ENCODE results near the gene PLCD3.

PLCD3 gene

GRCh38 chr17:45160447-45161287 lies 28.4 kb upstream of the PLCD3 start:
- H3K4me2 ChIP-seq = peak overlapping the region; percentile 95
- peak overlapping the region; percentile 44; the same call in 1 of the 2 replicates for H2AFZ ChIP-seq (ENCODE audit: low read depth)
- H4K20me1 ChIP-seq (ENCODE audit: insufficient read depth) = no peaks in the 10 kb centered on the region
- peaks cover 40% of the 10 kb centered on the region for H3K4me1 ChIP-seq (ENCODE audit: low read depth, poor library complexity, severe bottlenecking)
- no peaks in the 10 kb centered on the region for H3K27me3 ChIP-seq (ENCODE audit: insufficient read depth, low read depth)
- H3K36me3 ChIP-seq (ENCODE audit: insufficient read depth) = no peaks in the 10 kb centered on the region
- no peak for TF ChIP-seq CTCF (conservative IDR thresholded peaks at IDR 0.05; ENCODE audit: low read depth, low read length)
- peak overlapping the region; percentile 67 for H3K4me3 ChIP-seq (IDR thresholded peaks at IDR 0.05; ENCODE audit: insufficient read depth, low read depth, low read length)
- H3K27ac ChIP-seq = peak overlapping the region; percentile 93
- H3K79me2 ChIP-seq (ENCODE audit: insufficient read depth, low read depth) = peaks cover 29% of the 10 kb centered on the region
- peak overlapping the region; percentile 99 for H3K9ac ChIP-seq

GRCh38 chr17:45156242-45156641 lies 23.9 kb upstream of the PLCD3 start:
- no peaks in the 10 kb centered on the region for H4K20me1 ChIP-seq (ENCODE audit: insufficient read depth)
- H2AFZ ChIP-seq (ENCODE audit: low read depth) = no peak overlapping the region
- H3K4me2 ChIP-seq = no peak overlapping the region
- no peaks in the 10 kb centered on the region for H3K36me3 ChIP-seq (ENCODE audit: insufficient read depth)
- no peak for TF ChIP-seq CTCF (conservative IDR thresholded peaks at IDR 0.05; ENCODE audit: low read depth, low read length)
- H3K79me2 ChIP-seq (ENCODE audit: insufficient read depth, low read depth) = peaks cover 35% of the 10 kb centered on the region
- H3K27ac ChIP-seq = no peak overlapping the region
- H3K4me3 ChIP-seq (IDR thresholded peaks at IDR 0.05; ENCODE audit: insufficient read depth, low read depth, low read length) = no peak overlapping the region
- H3K27me3 ChIP-seq (ENCODE audit: insufficient read depth, low read depth) = no peaks in the 10 kb centered on the region
- no peak overlapping the region for H3K9ac ChIP-seq
- peaks cover 46% of the 10 kb centered on the region for H3K4me1 ChIP-seq (ENCODE audit: low read depth, poor library complexity, severe bottlenecking)

GRCh38 chr17:45155483-45155882 lies 23.2 kb upstream of the PLCD3 start:
- H3K4me2 ChIP-seq = no peak overlapping the region
- H3K9ac ChIP-seq = no peak overlapping the region
- no peak overlapping the region for H3K4me3 ChIP-seq (IDR thresholded peaks at IDR 0.05; ENCODE audit: insufficient read depth, low read depth, low read length)
- no peaks in the 10 kb centered on the region for H3K27me3 ChIP-seq (ENCODE audit: insufficient read depth, low read depth)
- H2AFZ ChIP-seq (ENCODE audit: low read depth) = no peak overlapping the region
- peaks cover 34% of the 10 kb centered on the region for H3K79me2 ChIP-seq (ENCODE audit: insufficient read depth, low read depth)
- H3K36me3 ChIP-seq (ENCODE audit: insufficient read depth) = no peaks in the 10 kb centered on the region
- no peaks in the 10 kb centered on the region for H4K20me1 ChIP-seq (ENCODE audit: insufficient read depth)
- no peak overlapping the region; the same call in 1 of the 2 replicates for H3K27ac ChIP-seq
- peaks cover 54% of the 10 kb centered on the region for H3K4me1 ChIP-seq (ENCODE audit: low read depth, poor library complexity, severe bottlenecking)
- TF ChIP-seq CTCF (conservative IDR thresholded peaks at IDR 0.05; ENCODE audit: low read depth, low read length) = no peak

GRCh38 chr17:45155029-45155428 lies 22.7 kb upstream of the PLCD3 start:
- H3K4me2 ChIP-seq = no peak overlapping the region
- H3K79me2 ChIP-seq (ENCODE audit: insufficient read depth, low read depth) = peaks cover 29% of the 10 kb centered on the region
- no peak for TF ChIP-seq CTCF (conservative IDR thresholded peaks at IDR 0.05; ENCODE audit: low read depth, low read length)
- no peak overlapping the region for H2AFZ ChIP-seq (ENCODE audit: low read depth)
- no peaks in the 10 kb centered on the region for H3K27me3 ChIP-seq (ENCODE audit: insufficient read depth, low read depth)
- H3K27ac ChIP-seq = no peak overlapping the region; the same call in 1 of the 2 replicates
- H4K20me1 ChIP-seq (ENCODE audit: insufficient read depth) = no peaks in the 10 kb centered on the region
- no peaks in the 10 kb centered on the region for H3K36me3 ChIP-seq (ENCODE audit: insufficient read depth)
- no peak overlapping the region for H3K9ac ChIP-seq
- H3K4me3 ChIP-seq (IDR thresholded peaks at IDR 0.05; ENCODE audit: insufficient read depth, low read depth, low read length) = no peak overlapping the region
- peaks cover 53% of the 10 kb centered on the region for H3K4me1 ChIP-seq (ENCODE audit: low read depth, poor library complexity, severe bottlenecking)
